GM21447 (cell line): ENCODE data around the gene RASSF10.
"Not testable (repeated sequence)": the region's sequence is repeated elsewhere in the genome, so short reads cannot be mapped to it uniquely, and the experiment has no call there.

Experiments used
- ATAC-seq: cut with Tn5 transposase; IDR thresholded peaks from one replicate; pipeline ENCODE4 v1.9.1; 2021; ENCODE audit not compliant: unreplicated experiment

Gene RASSF10

DNA sequence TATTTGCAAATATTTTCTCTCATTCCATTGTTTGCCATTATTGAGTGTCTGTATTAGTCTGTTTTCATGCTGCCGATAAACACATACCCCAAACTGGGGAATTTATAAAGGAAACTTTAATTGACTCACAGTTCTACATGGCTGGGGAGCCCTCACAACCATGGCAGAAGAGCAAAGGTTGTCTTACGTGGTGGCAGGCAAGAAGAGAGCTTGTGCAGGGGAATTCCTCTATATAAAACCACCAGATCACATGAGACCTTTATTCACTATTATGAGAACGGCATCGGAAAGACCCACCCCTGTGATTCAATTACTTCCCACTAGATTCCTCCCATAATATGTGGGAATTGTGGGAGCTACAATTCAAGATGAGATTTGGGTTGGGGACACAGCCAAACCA lies 10.2 kb downstream of the RASSF10 start:
- ATAC-seq: no peak

- no peak for ATAC-seq
These were observed 14.3 kb downstream of the RASSF10 start for GRCh38 chr11:13023423-13023822.

GRCh38 chr11:13026722-13027121 lies 17.6 kb downstream of the RASSF10 start:
- no peak for ATAC-seq

DNA sequence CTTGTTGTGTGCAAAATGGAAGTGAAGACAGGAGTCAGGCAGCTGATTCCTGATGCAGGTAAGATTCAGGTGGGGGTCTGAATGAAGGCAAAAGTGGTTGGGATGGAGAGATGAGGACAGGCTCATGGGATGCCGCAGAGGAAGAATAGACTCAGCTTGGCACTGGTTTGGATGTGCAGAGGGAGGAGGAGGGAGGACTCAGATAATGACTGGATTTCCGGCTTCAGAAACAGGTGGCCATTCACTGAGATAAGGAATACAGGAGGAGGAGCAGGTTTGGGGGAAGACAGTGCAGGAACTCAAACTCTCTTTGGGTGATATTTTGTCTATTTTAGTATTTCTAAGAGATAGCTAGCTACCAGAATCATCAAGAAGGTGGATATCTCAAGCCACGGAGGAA lies 19.2 kb downstream of the RASSF10 start:
- no peak for ATAC-seq

GRCh38 chr11:13029872-13030271 lies 20.8 kb downstream of the RASSF10 start:
- ATAC-seq: no peak

GRCh38 chr11:13030857-13031256 lies 21.7 kb downstream of the RASSF10 start:
- no peak for ATAC-seq

GRCh38 chr11:13031349-13031748 lies 22.2 kb downstream of the RASSF10 start:
- ATAC-seq: no peak

- ATAC-seq: no peak
These were observed 24.8 kb downstream of the RASSF10 start for GRCh38 chr11:13033760-13034533.

DNA sequence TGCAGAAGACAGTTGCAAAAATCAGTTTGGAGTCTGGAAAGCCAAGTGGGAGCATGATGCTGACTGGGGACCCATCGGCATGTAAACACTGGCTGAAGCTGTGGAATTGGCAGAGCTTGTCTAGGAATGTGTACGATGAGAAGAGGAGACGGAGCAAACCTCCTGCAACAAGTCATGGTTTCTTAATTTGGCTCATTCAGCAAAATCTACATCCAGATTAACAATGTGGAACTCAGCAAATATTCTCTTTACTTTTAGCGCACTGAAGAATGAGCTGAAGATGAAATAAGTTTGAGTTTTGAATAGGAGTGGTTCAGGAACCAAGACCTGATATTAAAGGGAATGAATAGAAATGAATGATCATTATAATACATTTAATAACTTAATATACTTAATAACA lies 26.6 kb downstream of the RASSF10 start:
- ATAC-seq: no peak

DNA sequence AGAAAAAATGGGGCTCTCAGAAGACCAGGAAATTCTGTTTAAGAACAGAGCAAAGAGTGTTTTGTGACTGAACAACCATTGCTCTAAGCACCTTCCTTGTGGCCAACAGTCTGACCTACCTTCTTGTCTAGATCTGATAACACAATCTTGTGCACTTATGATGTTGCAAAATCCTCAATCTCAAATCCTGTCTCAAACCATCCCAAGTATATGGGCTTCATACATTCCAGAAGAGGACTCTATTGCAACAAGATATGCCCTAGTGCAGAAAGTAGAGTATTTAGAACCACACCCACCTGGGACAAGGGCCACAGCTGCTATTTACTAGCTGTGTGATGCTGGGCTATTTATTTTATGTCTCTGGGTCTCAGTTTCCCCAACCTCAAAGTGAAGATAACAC lies 27.1 kb downstream of the RASSF10 start:
- no peak for ATAC-seq

DNA sequence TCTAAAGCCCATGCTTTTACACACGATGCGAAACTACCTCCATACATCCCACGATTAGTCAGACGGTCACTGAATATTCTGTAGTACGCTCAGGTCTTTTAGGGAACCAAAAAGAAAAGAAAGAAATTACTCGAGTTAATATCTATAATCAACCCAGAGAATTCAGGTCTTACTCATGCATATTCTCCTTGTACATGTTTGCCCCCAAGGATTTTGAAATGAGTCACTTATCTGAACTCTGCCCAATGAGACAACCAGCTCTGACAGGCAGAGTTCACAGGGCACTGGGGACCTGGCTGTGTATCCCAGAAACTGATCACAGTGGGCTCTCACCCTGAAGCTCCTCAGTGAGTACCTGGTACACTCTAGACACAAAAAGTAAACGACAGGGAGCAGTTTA lies 29.2 kb downstream of the RASSF10 start:
- ATAC-seq: no peak

GRCh38 chr11:13039126-13039525 lies 30.0 kb downstream of the RASSF10 start:
- ATAC-seq: no peak

DNA sequence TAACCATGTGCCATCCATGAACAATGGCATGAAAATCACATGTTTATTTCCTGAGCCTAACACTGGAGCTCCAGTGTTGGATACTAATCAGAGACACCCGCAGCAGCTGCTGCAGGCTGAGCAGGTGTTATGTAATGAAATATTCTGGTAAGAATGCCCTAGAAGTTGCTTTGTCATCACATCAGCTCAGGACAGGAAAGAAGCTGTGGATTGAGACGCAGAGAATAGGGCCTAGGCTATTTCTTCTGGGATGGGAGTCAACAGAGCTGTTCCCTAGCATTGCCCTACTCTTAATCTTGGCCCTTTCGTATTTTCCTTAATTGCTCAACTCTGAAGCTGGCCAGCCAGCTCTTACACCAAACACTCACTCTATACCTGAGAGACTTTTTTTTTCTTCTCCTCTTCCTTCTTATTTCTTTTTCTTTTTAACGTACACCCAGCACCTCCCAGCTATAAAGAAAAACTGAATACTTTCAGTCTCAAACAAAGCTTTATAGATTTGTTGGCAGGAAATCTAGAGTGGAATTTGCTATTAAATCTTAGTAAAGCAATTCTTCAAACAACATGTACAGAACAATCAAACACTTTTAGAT lies 31.9 kb downstream of the RASSF10 start:
- no peak for ATAC-seq

GRCh38 chr11:13042873-13043342 lies 33.8 kb downstream of the RASSF10 start:
- no peak for ATAC-seq

DNA sequence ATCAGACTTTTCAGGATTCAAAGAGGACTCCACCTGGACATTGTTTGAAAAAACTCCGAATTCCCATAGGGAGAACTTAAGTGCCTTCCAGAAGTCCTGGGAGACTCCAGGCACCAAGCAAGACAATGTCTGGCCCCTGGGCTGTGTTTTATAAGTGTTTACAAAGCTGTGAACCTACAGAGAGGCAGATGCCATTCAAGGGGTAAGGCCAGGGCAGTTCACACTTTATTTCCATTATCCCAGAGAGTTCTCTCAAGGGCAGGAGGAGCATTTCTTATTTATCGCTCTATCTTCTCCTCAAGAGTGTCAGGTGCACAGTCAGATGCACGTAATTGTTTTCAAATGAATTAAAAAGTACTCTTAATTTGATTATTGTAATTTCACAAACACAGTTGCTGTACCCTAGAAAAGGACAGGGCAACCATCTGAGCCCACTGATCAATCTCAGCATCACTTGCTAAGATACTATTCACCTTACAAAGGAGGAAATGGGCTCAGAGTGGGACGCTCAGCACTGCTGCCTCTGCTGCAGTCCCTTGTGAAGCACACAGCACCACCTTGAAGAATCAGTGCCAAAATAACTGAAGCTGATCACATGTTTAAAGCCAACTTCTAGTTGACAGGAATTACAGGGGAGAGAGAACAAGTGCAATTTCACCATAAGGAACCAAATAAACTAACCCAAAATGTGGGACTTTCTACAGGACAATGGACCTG lies 35.0 kb downstream of the RASSF10 start:
- ATAC-seq: no peak

DNA sequence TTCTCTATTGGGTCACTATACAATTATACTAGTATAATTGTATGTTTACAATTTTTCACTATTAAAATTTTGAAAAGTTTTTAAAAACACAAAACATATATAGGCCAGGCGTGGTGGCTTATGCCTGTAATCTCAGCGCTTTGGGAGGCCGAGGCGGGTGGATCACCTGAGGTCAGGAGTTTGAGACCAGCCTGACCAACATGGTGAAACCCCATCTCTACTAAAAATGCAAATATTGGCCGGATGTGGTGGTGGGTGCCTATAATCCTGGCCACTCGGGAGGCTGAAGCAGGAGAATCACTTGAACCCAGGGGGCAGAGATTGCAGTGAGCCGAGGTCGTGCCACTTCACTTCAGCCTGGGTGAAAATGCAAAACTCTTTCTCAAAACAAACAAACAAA lies 36.0 kb downstream of the RASSF10 start:
- ATAC-seq: not testable (repeated sequence)

- no peak for ATAC-seq
These were observed 36.6 kb downstream of the RASSF10 start for GRCh38 chr11:13045734-13046133.

DNA sequence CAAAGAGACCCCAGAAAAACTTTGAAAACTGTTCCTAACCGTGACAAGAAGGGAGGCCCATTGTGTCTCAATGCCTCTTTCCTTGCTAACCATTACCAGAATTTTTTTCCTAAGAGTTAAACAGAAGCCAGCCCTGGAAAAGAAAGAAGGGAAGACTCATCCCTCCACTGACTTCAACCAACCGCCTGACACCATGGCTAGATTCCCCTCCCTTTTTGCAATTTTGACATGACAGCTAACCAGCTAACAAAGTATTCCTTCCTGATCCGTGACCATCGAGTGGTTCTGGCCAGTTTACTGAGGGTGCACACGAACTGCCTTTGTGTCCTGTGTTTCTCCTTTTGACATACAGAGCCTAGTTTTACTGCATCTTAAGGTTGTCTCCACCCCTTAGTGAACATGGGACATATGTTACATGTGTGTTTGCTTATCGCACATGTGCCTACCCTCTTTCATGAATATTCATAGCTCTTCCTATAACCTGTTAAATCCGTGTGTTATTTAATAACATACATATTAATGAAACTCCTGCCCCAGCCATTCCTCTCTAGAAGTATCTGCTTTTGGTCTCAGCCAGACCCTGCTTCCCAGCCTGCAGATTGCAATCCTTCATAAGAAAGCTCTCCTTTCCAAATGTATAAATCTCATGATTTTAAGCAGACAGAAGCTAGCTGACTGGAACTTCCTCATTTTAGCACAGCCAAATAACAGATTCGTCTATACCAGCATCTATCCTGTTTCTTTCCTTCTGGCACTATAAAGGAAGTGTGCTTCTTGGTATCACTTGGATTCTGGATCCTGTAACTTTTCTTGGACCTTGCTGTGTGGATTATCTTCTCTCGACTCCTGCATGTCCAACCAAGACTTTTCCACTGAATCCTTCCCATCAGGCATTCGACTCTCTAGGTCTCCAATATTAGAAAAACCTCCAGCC lies 37.8 kb downstream of the RASSF10 start:
- ATAC-seq: no peak

GRCh38 chr11:13047884-13048283 lies 38.8 kb downstream of the RASSF10 start:
- ATAC-seq: no peak

DNA sequence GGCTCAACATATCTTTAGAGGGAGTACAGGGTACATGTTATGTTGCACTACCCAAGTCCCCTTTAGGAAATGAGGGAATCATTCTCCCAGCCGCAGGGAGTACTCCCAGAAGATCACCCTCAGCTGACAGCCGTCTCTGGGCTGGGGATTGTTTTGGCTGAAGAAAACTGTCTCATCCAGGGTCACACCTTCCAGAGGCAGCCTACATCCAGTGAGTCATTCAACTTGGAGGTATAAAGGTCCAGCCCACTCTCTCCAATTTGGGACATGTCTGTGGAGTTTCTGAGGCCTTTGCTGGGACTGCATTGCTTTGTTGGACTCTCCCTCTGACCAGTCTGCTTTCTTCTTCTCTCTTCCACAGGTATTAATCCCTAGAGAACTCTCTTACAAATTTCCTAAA lies 42.1 kb downstream of the RASSF10 start:
- ATAC-seq: no peak

GRCh38 chr11:13052130-13052571 lies 43.0 kb downstream of the RASSF10 start:
- no peak for ATAC-seq
